Keratinocyte (primary cell): ENCODE measurements around the gene SBK2. TPM values are rescaled to one million over a fixed set of nuclear protein-coding genes. Genes with fewer than 3 reads are reported as not detected.

Source experiments
- DNase-seq: peaks from one replicate; pipeline ENCODE4 v3.0.0-alpha.2; 2011; ENCODE audit warnings: low read depth, missing footprints, low spot score
- FAIRE-seq: peaks from 2 replicates; lab custom pipeline; 2011; peaks lifted over from hg19 to GRCh38; lab: Jason Lieb, UNC
- H2AFZ ChIP-seq: 2 replicates; pipeline ENCODE4 v1.6.0; 2012; ENCODE audit warnings: low read length, control low read depth, inconsistent platforms; ENCODE audit not compliant: control insufficient read depth
- H3K27ac ChIP-seq: 2 replicates; pipeline ENCODE4 v1.5.1; 2011; ENCODE audit warnings: low read length; ENCODE audit not compliant: control insufficient read depth, insufficient read depth
- H3K27me3 ChIP-seq: 3 replicates; pipeline ENCODE4 v1.6.0; 2011; ENCODE audit warnings: low read length; ENCODE audit not compliant: control insufficient read depth, insufficient read depth; ENCODE audit errors: extremely low read depth
- H3K36me3 ChIP-seq, 2 experiments: 2 replicates in 1 of 2; 3 replicates in 1 of 2; pipeline ENCODE4 v1.5.1; 2011; ENCODE audit warnings: low read length in 2 of 2, mild to moderate bottlenecking in 1 of 2; ENCODE audit not compliant: control insufficient read depth in 2 of 2, insufficient read depth in 2 of 2; ENCODE audit errors: extremely low read depth in 1 of 2
- H3K4me1 ChIP-seq: 3 replicates; pipeline ENCODE4 v1.5.1; 2011; ENCODE audit warnings: low read length; ENCODE audit not compliant: control insufficient read depth, insufficient read depth; ENCODE audit errors: extremely low read depth
- H3K4me2 ChIP-seq: 3 replicates; pipeline ENCODE4 v1.6.0; 2011; ENCODE audit warnings: low read depth, low read length; ENCODE audit not compliant: control insufficient read depth, insufficient read depth; ENCODE audit errors: extremely low read depth
- H3K4me3 ChIP-seq, 3 experiments: fragments of 200-600 bp in 1 of 3; sonication (generic) in 1 of 3; 2 replicates in 2 of 3; 3 replicates in 1 of 3; pipeline ENCODE4 v1.5.1; 2011 to 2016; ENCODE audit warnings: low read length in 3 of 3, mild to moderate bottlenecking in 3 of 3, control low read depth in 2 of 3, inconsistent platforms in 1 of 3, low read depth in 1 of 3, mixed read lengths in 1 of 3, mixed run types in 1 of 3, moderate library complexity in 1 of 3; ENCODE audit not compliant: control insufficient read depth in 2 of 3, insufficient read depth in 2 of 3; ENCODE audit errors: extremely low read depth in 1 of 3
- H3K79me2 ChIP-seq: 2 replicates; pipeline ENCODE4 v1.6.0; 2012; ENCODE audit warnings: low read length; ENCODE audit not compliant: control insufficient read depth, insufficient read depth
- H3K9ac ChIP-seq: 3 replicates; pipeline ENCODE4 v1.6.0; 2011; ENCODE audit warnings: low read length; ENCODE audit not compliant: control insufficient read depth, insufficient read depth; ENCODE audit errors: extremely low read depth
- H3K9me1 ChIP-seq: 3 replicates; pipeline ENCODE4 v1.6.0; 2011; ENCODE audit warnings: low read length; ENCODE audit not compliant: control insufficient read depth, insufficient read depth; ENCODE audit errors: extremely low read depth
- H3K9me3 ChIP-seq: 2 replicates; pipeline ENCODE4 v1.5.1; 2012; ENCODE audit warnings: low read depth, low read length; ENCODE audit not compliant: control insufficient read depth
- H4K20me1 ChIP-seq: 3 replicates; pipeline ENCODE4 v1.6.0; 2011; ENCODE audit warnings: low read length; ENCODE audit not compliant: control insufficient read depth, insufficient read depth; ENCODE audit errors: extremely low read depth
- CTCF ChIP-seq, 3 experiments: IDR thresholded peaks in 1 of 3; conservative IDR thresholded peaks in 1 of 3; optimal IDR thresholded peaks in 1 of 3; 2 replicates in 2 of 3; 3 replicates in 1 of 3; pipeline versions ENCODE3 to v1.5.1; 2011; ENCODE audit warnings: low read length in 3 of 3, mild to moderate bottlenecking in 3 of 3, moderate library complexity in 2 of 3, control low read depth in 1 of 3, inconsistent platforms in 1 of 3; ENCODE audit not compliant: insufficient read depth in 2 of 3; ENCODE audit errors: extremely low read depth in 1 of 3
- EZH2 ChIP-seq: IDR thresholded peaks from one replicate; pipeline ENCODE4 v1.6.1; 2012; ENCODE audit warnings: inconsistent platforms, mild to moderate bottlenecking, low read length, moderate library complexity
- dilution Hi-C: fragments of 300-500 bp; cut with MboI; formaldehyde crosslinking; loops from one replicate; pipeline ENCODE4 v1.7.0; 2020; ENCODE audit warnings: low sequenced_read_pairs; ENCODE audit not compliant: extremely low pct_ligation_motif_present
- polyA plus RNA-seq, 5 experiments: library from polyadenylated mRNA; depleted of rRNA in 3 of 5; stranded (reverse) in 3 of 5; stranded (forward) in 1 of 5; unstranded in 1 of 5; fragments of >200 nt; gene quantifications; 1 replicate in 1 of 5; 2 replicates in 3 of 5; 3 replicates in 1 of 5; pipeline versions ENCODE4 v1.2.1 to v1.2.3, GENCODE V29; 2011 to 2012; ENCODE audit warnings: missing spikeins in 2 of 5, low read depth in 1 of 5, low replicate concordance in 1 of 5

The SBK2 gene
- polyA plus RNA-seq, 1 donor (not counting 4 experiments of a cell fraction or from before 2014, with no cell fraction given): not detected

GRCh38 chr19:55526216-55527196 lies 10.4 kb downstream of the SBK2 start:
- Histone ChIP-seq H3K36me3 (no peaks in the 10 kb centered on the region), H3K9ac (no peak overlapping the region), H3K4me2 (no peak overlapping the region), H3K9me1 (no peaks in the 10 kb centered on the region), H3K4me1 (no peaks in the 10 kb centered on the region), H3K27me3 (no peaks in the 10 kb centered on the region), H3K4me3 (no peak overlapping the region), H2AFZ (no peak overlapping the region), H4K20me1 (no peaks in the 10 kb centered on the region), H3K9me3 (peaks cover 6% of the 10 kb centered on the region), H3K27ac (no peak overlapping the region), H3K79me2 (no peaks in the 10 kb centered on the region)
- TF ChIP-seq EZH2 (no peak), CTCF (optimal IDR thresholded peaks at IDR 0.05 in 1 of 3, IDR thresholded peaks at IDR 0.05 in 1 of 3, conservative IDR thresholded peaks at IDR 0.05 in 1 of 3; ENCODE audit: extremely low read depth in 1 of 3, insufficient read depth in 2 of 3, low read length in 3 of 3) (no peak)
- dilution Hi-C loops: no loop called here
- FAIRE-seq: no peak
- DNase-seq: no peak

GRCh38 chr19:55525289-55526101 lies 11.4 kb downstream of the SBK2 start:
- Histone ChIP-seq H3K9me1 (no peaks in the 10 kb centered on the region), H3K27ac (no peak overlapping the region), H3K9me3 (peaks cover 6% of the 10 kb centered on the region), H3K36me3 (no peaks in the 10 kb centered on the region), H2AFZ (no peak overlapping the region), H4K20me1 (no peaks in the 10 kb centered on the region), H3K4me1 (no peaks in the 10 kb centered on the region), H3K79me2 (no peaks in the 10 kb centered on the region), H3K4me3 (no peak overlapping the region), H3K9ac (no peak overlapping the region), H3K27me3 (no peaks in the 10 kb centered on the region), H3K4me2 (no peak overlapping the region)
- DNase-seq: no peak
- FAIRE-seq: no peak
- dilution Hi-C loops: no loop called here
- TF ChIP-seq EZH2 (no peak), CTCF (optimal IDR thresholded peaks at IDR 0.05 in 1 of 3, IDR thresholded peaks at IDR 0.05 in 1 of 3, conservative IDR thresholded peaks at IDR 0.05 in 1 of 3; ENCODE audit: extremely low read depth in 1 of 3, insufficient read depth in 2 of 3, low read length in 3 of 3) (no peak)
